ENCODE data around the gene ADARB2. TPM values are rescaled to one million over a fixed set of nuclear protein-coding genes. Genes with fewer than 3 reads are reported as not detected.

Gene ADARB2
- total RNA-seq, 2 donors from 2014 or later, result 1.1 to 1.8 TPM

- H3K9me3 Mint-ChIP-seq, result no peaks in the 10 kb centered on the region
- Histone ChIP-seq H3K9me3 (ENCODE audit: control insufficient read depth, low read length) (no peaks in the 10 kb centered on the region), H3K27me3 (ENCODE audit: control insufficient read depth, insufficient read depth, low read length, poor library complexity, severe bottlenecking) (no peaks in the 10 kb centered on the region), H3K4me1 (ENCODE audit: control insufficient read depth, insufficient read depth, low read length) (no peaks in the 10 kb centered on the region), H3K9ac (ENCODE audit: extremely low read depth, low read length, poor library complexity, severe bottlenecking) (no peak overlapping the region), H3K4me3 (ENCODE audit: low read length) (no peak overlapping the region), H3K27ac (ENCODE audit: low read depth, low read length) (peak overlapping the region; percentile 76), H3K36me3 (ENCODE audit: control insufficient read depth, insufficient read depth, low read length) (no peaks in the 10 kb centered on the region)
- H3K36me3 Mint-ChIP-seq (ENCODE audit: low read depth), result no peaks in the 10 kb centered on the region
- H3K4me1 Mint-ChIP-seq, result no peaks in the 10 kb centered on the region
- no peak for DNase-seq
- 88 to 89% methylated on average over 10 to 15 of the region's 15 CpGs for WGBS, 2 experiments (ENCODE audit: insufficient coverage in 1 of 2, insufficient read length in 1 of 2)
- TF ChIP-seq CTCF (conservative IDR thresholded peaks at IDR 0.05), result no peak
- H3K27ac Mint-ChIP-seq, result no peak overlapping the region
- no peak overlapping the region for H3K4me3 Mint-ChIP-seq
- no peaks in the 10 kb centered on the region for H3K27me3 Mint-ChIP-seq (ENCODE audit: insufficient read depth)
Measured at GRCh38 chr10:1644191-1644711, 93.1 kb downstream of the ADARB2 start.

GRCh38 chr10:1643908-1644179, 93.5 kb downstream of the ADARB2 start:
- no peaks in the 10 kb centered on the region for H3K9me3 ChIP-seq (ENCODE audit: control insufficient read depth, low read length)
- no peaks in the 10 kb centered on the region for H3K27me3 ChIP-seq (ENCODE audit: control insufficient read depth, insufficient read depth, low read length, poor library complexity, severe bottlenecking)
- Mint-ChIP-seq H3K9me3 (no peaks in the 10 kb centered on the region), H3K36me3 (ENCODE audit: low read depth) (no peaks in the 10 kb centered on the region), H3K27ac (no peak overlapping the region), H3K4me3 (no peak overlapping the region), H3K27me3 (ENCODE audit: insufficient read depth) (no peaks in the 10 kb centered on the region), H3K4me1 (no peaks in the 10 kb centered on the region)
- 75 to 79% methylated on average over 9 of the region's 9 CpGs for WGBS, 2 experiments (ENCODE audit: insufficient coverage in 1 of 2, insufficient read length in 1 of 2)
- no peak overlapping the region for H3K9ac ChIP-seq (ENCODE audit: extremely low read depth, low read length, poor library complexity, severe bottlenecking)
- TF ChIP-seq CTCF (conservative IDR thresholded peaks at IDR 0.05), result no peak
- H3K36me3 ChIP-seq (ENCODE audit: control insufficient read depth, insufficient read depth, low read length), result no peaks in the 10 kb centered on the region
- no peaks in the 10 kb centered on the region for H3K4me1 ChIP-seq (ENCODE audit: control insufficient read depth, insufficient read depth, low read length)
- no peak overlapping the region for H3K4me3 ChIP-seq (ENCODE audit: low read length)
- H3K27ac ChIP-seq (ENCODE audit: low read depth, low read length), result peak overlapping the region; percentile 50
- no peak for DNase-seq

GRCh38 chr10:1643161-1643907, 94.0 kb downstream of the ADARB2 start:
- H3K9me3 Mint-ChIP-seq, result no peaks in the 10 kb centered on the region
- no peak overlapping the region for H3K9ac ChIP-seq (ENCODE audit: extremely low read depth, low read length, poor library complexity, severe bottlenecking)
- no peaks in the 10 kb centered on the region for H3K4me1 ChIP-seq (ENCODE audit: control insufficient read depth, insufficient read depth, low read length)
- H3K27me3 ChIP-seq (ENCODE audit: control insufficient read depth, insufficient read depth, low read length, poor library complexity, severe bottlenecking), result no peaks in the 10 kb centered on the region
- no peak for TF ChIP-seq CTCF (conservative IDR thresholded peaks at IDR 0.05)
- 38 to 48% methylated on average over 7 to 11 of the region's 11 CpGs for WGBS, 2 experiments (ENCODE audit: insufficient coverage in 1 of 2, insufficient read length in 1 of 2)
- no peaks in the 10 kb centered on the region for H3K4me1 Mint-ChIP-seq
- H3K36me3 ChIP-seq (ENCODE audit: control insufficient read depth, insufficient read depth, low read length), result no peaks in the 10 kb centered on the region
- H3K9me3 ChIP-seq (ENCODE audit: control insufficient read depth, low read length), result no peaks in the 10 kb centered on the region
- H3K27ac Mint-ChIP-seq, result no peak overlapping the region
- H3K4me3 ChIP-seq (ENCODE audit: low read length), result no peak overlapping the region
- H3K27me3 Mint-ChIP-seq (ENCODE audit: insufficient read depth), result no peaks in the 10 kb centered on the region
- no peaks in the 10 kb centered on the region for H3K36me3 Mint-ChIP-seq (ENCODE audit: low read depth)
- no peak overlapping the region for H3K27ac ChIP-seq (ENCODE audit: low read depth, low read length)
- no peak overlapping the region for H3K4me3 Mint-ChIP-seq
- DNase-seq, result peak; percentile 93
